Sigmoid colon (tissue), 7 donors: ENCODE measurements around the gene CRYGS. TPM values are rescaled to one million over a fixed set of nuclear protein-coding genes. Genes with fewer than 3 reads are reported as not detected.
"Not testable (repeated sequence)": the region's sequence is repeated elsewhere in the genome, so short reads cannot be mapped to it uniquely, and the experiment has no call there.

Source experiments
- DNase-seq: peaks from one replicate; pipeline ENCODE4 v3.0.0-alpha.2; 2019
- H3K27ac ChIP-seq, 4 donors: fragments of 200-600 bp; sonication (generic); one replicate each; pipeline ENCODE4 v1.5.1; 2016 to 2019; ENCODE audit warnings: mild to moderate bottlenecking in 1 of 4
- H3K27me3 ChIP-seq, 3 donors: fragments of 200-600 bp; sonication (generic); one replicate each; pipeline ENCODE4 v1.5.1; 2019; ENCODE audit warnings: mild to moderate bottlenecking in 1 of 3
- H3K36me3 ChIP-seq, 4 donors: fragments of 200-600 bp; sonication (generic); one replicate each; pipeline ENCODE4 v1.5.1; 2016 to 2019
- H3K4me1 ChIP-seq, 4 donors: fragments of 200-600 bp; sonication (generic); one replicate each; pipeline ENCODE4 v1.5.1; 2017 to 2019
- H3K4me3 ChIP-seq, 4 donors: fragments of 200-600 bp; sonication (generic); one replicate each; pipeline ENCODE4 v1.5.1; 2017 to 2019; ENCODE audit warnings: mild to moderate bottlenecking in 2 of 4, moderate library complexity in 1 of 4
- H3K9me3 ChIP-seq, 4 donors: fragments of 200-600 bp in 3 of 4; sonication (generic) in 3 of 4; one replicate each; pipeline versions ENCODE4 v1.5.1 to v1.6.1; 2013 to 2019
- EP300 ChIP-seq, 4 donors: sonication (generic); formaldehyde crosslinking; IDR thresholded peaks; one replicate each; pipeline ENCODE4 v1.6.1; 2017; ENCODE audit warnings: antibody characterized with exemption in 4 of 4
- POLR2A ChIP-seq, 2 donors: fragments of 450-650 bp; IDR thresholded peaks; one replicate each; pipeline ENCODE4 v1.6.1; 2016; ENCODE audit warnings: antibody characterized with exemption in 2 of 2, mild to moderate bottlenecking in 2 of 2, moderate library complexity in 2 of 2
- POLR2AphosphoS5 ChIP-seq, 4 donors: sonication (generic); formaldehyde crosslinking; IDR thresholded peaks; one replicate each; pipeline ENCODE4 v1.6.1; 2017; ENCODE audit warnings: antibody characterized with exemption in 4 of 4
- WGBS, 2 donors: extraction: QIAGEN DNeasy Blood & Tissue Kit; methylation state at CpG; one replicate each; pipeline ENCODE4 v1.1.7; 2013; 5-methylcytosine and 5-hydroxymethylcytosine counted together
- intact Hi-C: fragments of 100-400 bp; cut with DNase I; formaldehyde crosslinking; loops from one replicate; pipeline ENCODE4 v1.15.1; 2023
- polyA plus RNA-seq, 3 donors: library from polyadenylated mRNA; stranded (reverse); fragments of 200-250 nt; gene quantifications; one replicate each; pipeline ENCODE4 v1.2.3, GENCODE V29; 2013
- total RNA-seq, 4 donors: library from RNA; depleted of rRNA; stranded (reverse); fragments of >200 nt; gene quantifications; one replicate each; pipeline ENCODE4 v1.1.0, GENCODE V29; 2016
- TF ChIP-seq, protein P1 (sequence below), 4 experiments: fragments of 450-650 bp in 3 of 4; fragments of 200-600 bp in 1 of 4; IDR thresholded peaks; one replicate each; pipeline ENCODE4 v1.5.1; 2016 to 2019; ENCODE audit warnings: antibody characterized with exemption in 4 of 4, mild to moderate bottlenecking in 3 of 4, moderate library complexity in 2 of 4
- donor health status: healthy with polysubstance abuse.
- donor health status: Bipolar disorder and iron deficiency.
- donor health status: healthy.

The CRYGS gene
- total and polyA plus RNA-seq, 7 donors = 1.5 to 5.0 (median 3.1) TPM; not detected in 2

DNA sequence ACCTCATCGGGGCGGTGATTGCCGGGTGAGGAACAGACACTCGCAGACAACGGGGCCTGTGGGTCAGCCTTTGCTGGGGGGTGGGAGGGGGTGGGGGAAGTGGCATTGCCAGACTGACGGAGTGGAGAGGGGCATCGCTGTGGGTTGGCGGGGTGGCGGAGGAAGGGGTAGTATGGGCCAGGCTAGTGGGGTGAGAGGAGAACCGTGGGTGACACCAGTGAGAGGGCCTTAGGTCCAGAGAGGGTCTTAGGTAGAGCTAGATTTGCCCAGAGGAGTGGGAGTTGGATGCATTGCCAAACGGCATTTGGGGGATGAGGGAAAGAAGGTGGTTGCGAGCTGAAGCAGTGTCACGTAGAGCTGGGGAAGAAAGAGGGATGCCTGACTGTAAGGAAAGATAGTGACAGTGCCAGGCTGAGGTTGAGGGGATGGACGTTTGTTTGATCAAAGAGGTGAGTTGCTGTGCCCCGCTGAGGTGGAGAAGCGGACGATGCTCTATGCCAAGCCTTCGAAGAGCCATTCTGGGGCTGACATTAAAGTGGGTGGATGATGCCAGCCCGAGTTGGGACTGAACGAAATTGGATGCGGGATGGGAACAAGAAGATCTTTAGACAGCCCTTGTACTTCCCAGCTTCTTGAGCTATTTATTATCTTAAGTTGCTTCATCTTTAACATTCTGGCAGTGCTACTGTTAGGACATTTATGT is 26.9 kb upstream of the CRYGS start:
- H3K4me3 ChIP-seq = peak overlapping the region; percentile 71 to 95 (median 91)
- peaks cover 5 to 40% (median 6%) of the 10 kb centered on the region in 4 donors for H3K36me3 ChIP-seq
- no peaks in the 10 kb centered on the region for H3K9me3 ChIP-seq
- TF ChIP-seq EP300 (IDR thresholded peaks at IDR 0.05) = no peak
- no peak for TF ChIP-seq POLR2A (IDR thresholded peaks at IDR 0.05)
- TF ChIP-seq, protein P1, sequence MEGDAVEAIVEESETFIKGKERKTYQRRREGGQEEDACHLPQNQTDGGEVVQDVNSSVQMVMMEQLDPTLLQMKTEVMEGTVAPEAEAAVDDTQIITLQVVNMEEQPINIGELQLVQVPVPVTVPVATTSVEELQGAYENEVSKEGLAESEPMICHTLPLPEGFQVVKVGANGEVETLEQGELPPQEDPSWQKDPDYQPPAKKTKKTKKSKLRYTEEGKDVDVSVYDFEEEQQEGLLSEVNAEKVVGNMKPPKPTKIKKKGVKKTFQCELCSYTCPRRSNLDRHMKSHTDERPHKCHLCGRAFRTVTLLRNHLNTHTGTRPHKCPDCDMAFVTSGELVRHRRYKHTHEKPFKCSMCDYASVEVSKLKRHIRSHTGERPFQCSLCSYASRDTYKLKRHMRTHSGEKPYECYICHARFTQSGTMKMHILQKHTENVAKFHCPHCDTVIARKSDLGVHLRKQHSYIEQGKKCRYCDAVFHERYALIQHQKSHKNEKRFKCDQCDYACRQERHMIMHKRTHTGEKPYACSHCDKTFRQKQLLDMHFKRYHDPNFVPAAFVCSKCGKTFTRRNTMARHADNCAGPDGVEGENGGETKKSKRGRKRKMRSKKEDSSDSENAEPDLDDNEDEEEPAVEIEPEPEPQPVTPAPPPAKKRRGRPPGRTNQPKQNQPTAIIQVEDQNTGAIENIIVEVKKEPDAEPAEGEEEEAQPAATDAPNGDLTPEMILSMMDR (IDR thresholded peaks at IDR 0.05) = no peak
- TF ChIP-seq POLR2AphosphoS5 (IDR thresholded peaks at IDR 0.05) = no peak
- peaks cover 0 to 38% (median 31%) of the 10 kb centered on the region in 4 donors for H3K4me1 ChIP-seq
- no peak for DNase-seq
- 2 to 6% methylated on average over 21 of the region's 21 CpGs for WGBS, 2 donors
- H3K27me3 ChIP-seq = no peaks in the 10 kb centered on the region
- intact Hi-C loops = no loop called here
- H3K27ac ChIP-seq = peak overlapping the region; percentile 91 to 97 (median 94)

DNA sequence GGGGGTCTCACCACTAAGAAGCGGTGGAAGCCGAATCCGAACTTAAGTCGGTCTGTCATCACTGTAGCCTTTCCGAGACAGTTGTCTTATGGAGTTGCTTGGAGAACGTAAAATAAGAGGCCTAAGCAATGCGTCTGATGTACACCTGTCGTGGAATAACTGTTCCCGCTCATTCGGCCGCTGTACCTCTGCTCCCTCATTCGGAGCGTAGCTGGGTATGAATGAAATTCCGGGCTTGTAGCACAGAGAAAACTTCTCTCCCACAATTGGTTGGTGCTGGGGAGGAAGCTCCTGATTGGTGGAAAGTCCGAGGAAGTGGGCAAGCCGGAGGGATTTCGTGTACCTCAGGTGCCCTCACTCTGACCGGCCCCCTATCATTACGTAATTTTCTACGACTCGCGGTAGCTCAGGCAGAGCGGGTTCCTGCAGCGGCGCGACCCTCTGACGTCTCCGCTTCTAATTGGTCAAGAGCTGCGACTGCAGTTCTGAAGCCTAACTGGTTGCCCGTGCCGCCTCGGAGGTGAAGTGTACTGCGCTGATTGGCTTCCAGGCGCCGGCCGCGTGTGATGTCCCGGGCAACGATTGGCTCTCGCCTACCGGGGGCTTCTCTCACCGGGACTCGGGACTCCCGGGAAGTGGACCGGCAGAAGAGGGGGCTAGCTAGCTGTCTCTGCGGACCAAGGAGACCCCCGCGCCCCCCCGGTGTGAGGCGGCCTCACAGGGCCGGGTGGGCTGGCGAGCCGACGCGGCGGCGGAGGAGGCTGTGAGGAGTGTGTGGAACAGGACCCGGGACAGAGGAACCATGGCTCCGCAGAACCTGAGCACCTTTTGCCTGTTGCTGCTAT is 26.1 kb upstream of the CRYGS start, which contains the start of gene DNAJB11:
DNAJB11 (plus strand) TSS at position 625 of the 845 bp plus-strand sequence; CDS start at position 803, 178 bp downstream.
- H3K4me3 ChIP-seq = peak within 1 kb of the TSS; percentile 71 to 95 (median 91)
- intact Hi-C loops = no loop called here
- 0 to 1% methylated on average over 59 of the region's 59 CpGs for WGBS, 2 donors
- H3K9me3 ChIP-seq = no peaks in the 10 kb centered on the region
- peaks cover 0 to 46% (median 35%) of the 10 kb centered on the region in 4 donors for H3K4me1 ChIP-seq
- peak; percentile 100 for DNase-seq
- H3K36me3 ChIP-seq = peaks cover 0 to 32% (median 0%) of the 10 kb centered on the region in 4 donors
- peak within 1 kb of the TSS; percentile 91 to 97 (median 94) for H3K27ac ChIP-seq
- H3K27me3 ChIP-seq = no peaks in the 10 kb centered on the region
- TF ChIP-seq POLR2AphosphoS5 (IDR thresholded peaks at IDR 0.05) (peak; percentile 72 to 89 (median 82)), POLR2A (IDR thresholded peaks at IDR 0.05) (peak; percentile 63 to 83)
- TF ChIP-seq, protein P1 (IDR thresholded peaks at IDR 0.05) = no peak

DNA sequence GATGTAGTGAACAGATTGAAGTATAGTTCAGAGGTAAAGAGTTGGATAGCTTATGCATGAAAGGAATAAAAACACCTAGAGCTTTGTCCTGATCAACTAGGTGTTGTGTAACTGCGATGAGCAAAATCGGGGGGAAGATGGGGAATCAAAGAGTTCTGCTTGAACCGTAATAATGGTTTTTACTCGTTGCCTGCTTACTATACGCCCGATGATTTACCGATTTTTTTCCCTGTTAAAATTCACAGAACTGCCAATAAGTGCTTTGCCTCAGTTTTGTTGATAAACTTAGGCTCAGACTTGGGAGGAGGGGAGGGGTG is 25.6 kb upstream of the CRYGS start:
- Histone ChIP-seq H3K4me3 (peak overlapping the region; percentile 31 to 92 (median 80)), H3K9me3 (no peaks in the 10 kb centered on the region), H3K27ac (peak overlapping the region; percentile 66 to 77 (median 76)), H3K27me3 (no peaks in the 10 kb centered on the region), H3K4me1 (peaks cover 0 to 48% (median 35%) of the 10 kb centered on the region in 4 donors), H3K36me3 (peaks cover 0 to 27% (median 0%) of the 10 kb centered on the region in 4 donors)
- intact Hi-C loops = loop anchor here (5.0 to 10.0 kb wide), 5 partner anchors 165 to 982 kb away; partner anchors contain the start of genes EIF4A2, ETV5, SENP2 and TRA2B
- 1 to 5% methylated on average over 7 of the region's 7 CpGs for WGBS, 2 donors
- no peak for DNase-seq
- no peak for TF ChIP-seq POLR2AphosphoS5 (IDR thresholded peaks at IDR 0.05)
- TF ChIP-seq, protein P1 (IDR thresholded peaks at IDR 0.05) = no peak
- no peak for TF ChIP-seq POLR2A (IDR thresholded peaks at IDR 0.05)
- TF ChIP-seq EP300 (IDR thresholded peaks at IDR 0.05) = no peak

DNA sequence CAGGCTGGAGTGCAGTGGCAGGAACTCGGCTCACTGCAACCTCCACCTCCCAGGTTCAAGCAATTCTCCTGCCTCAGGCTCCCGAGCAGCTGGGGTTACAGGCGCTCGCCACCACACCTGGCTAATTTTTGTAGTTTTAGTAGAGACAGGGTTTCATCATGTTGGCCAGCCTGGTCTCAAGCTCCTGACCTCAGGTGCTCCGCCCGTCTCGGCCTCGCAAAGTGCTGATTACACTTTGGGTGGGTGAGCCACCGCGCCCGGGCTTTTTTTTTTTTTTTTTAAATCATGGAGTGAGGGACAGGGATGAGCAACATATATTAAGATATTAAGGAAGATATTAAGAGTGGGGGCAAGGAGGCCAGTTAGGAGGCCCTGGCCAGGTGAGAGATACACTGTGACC is 25.2 kb upstream of the CRYGS start:
- 29 to 77% methylated on average over 11 of the region's 11 CpGs for WGBS, 2 donors
- H3K9me3 ChIP-seq, DNase-seq, H3K27me3 ChIP-seq: not testable (repeated sequence)
- intact Hi-C loops = loop anchor here (5.0 to 10.0 kb wide), 5 partner anchors 165 to 982 kb away; partner anchors contain the start of genes EIF4A2, ETV5, SENP2 and TRA2B
- peak overlapping the region in 1 of 4 donors; percentile 92 for H3K4me3 ChIP-seq
- H3K36me3 ChIP-seq = peaks cover 0 to 23% (median 0%) of the 10 kb centered on the region in 4 donors
- peak overlapping the region in 1 of 4 donors; percentile 77 for H3K27ac ChIP-seq
- H3K4me1 ChIP-seq = peaks cover 0 to 48% (median 35%) of the 10 kb centered on the region in 4 donors
